ENCODE data around the gene EPS15. TPM values are rescaled to one million over a fixed set of nuclear protein-coding genes. Genes with fewer than 3 reads are reported as not detected.

EPS15 gene
- total and polyA plus RNA-seq, 4 donors = 8.8 to 52.1 (median 19.1) TPM

DNA sequence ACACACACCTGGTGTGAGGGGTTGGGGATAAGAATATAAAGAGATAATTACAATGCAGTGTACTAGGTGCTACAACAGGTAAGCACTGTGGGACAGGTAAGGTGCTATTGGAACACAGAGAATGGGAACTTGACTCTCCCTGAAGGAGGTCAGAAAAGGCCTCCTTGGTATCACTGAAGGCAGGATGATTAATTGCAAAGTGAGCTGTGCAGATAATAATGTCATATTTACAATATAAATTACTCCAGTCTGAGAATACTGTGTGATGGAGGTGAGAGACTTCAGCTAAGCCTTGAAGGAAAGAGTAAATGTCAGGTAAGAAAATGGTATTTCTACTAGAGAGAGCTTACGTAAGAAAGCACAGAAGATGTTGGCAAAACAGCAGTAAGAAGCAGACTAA is 91.6 kb downstream of the EPS15 start:
- H3K4me3 ChIP-seq (ENCODE audit: low read depth in 1 of 3, low read length in 3 of 3) = no peak overlapping the region
- no peak overlapping the region for H3K9ac ChIP-seq (ENCODE audit: low read depth in 1 of 2, low read length in 2 of 2)
- 99% methylated on average over 1 of the region's 1 CpG for WGBS
- TF ChIP-seq FOXA1 (IDR thresholded peaks at IDR 0.05) (no peak), RAD21 (IDR thresholded peaks at IDR 0.05) (no peak), RXRA (IDR thresholded peaks at IDR 0.05) (no peak)
- H3K9me3 ChIP-seq (ENCODE audit: control insufficient read depth in 4 of 4, low read length in 3 of 4) = no peaks in the 10 kb centered on the region
- DNase-seq (ENCODE audit: low spot score) = no peak
- H3K27ac ChIP-seq (ENCODE audit: low read depth in 1 of 2, low read length in 2 of 2) = no peak overlapping the region
- H3K27me3 ChIP-seq (ENCODE audit: control insufficient read depth in 4 of 4, insufficient read depth in 4 of 4, low read length in 3 of 4) = no peaks in the 10 kb centered on the region
- peaks cover 0 to 2% (median 0%) of the 10 kb centered on the region in 4 donors for H3K4me1 ChIP-seq (ENCODE audit: control insufficient read depth in 4 of 4, insufficient read depth in 4 of 4, low read length in 3 of 4)
- peaks cover 0 to 7% (median 0%) of the 10 kb centered on the region in 4 donors for H3K36me3 ChIP-seq (ENCODE audit: control insufficient read depth in 4 of 4, insufficient read depth in 3 of 4, low read depth in 1 of 4, low read length in 3 of 4)

DNA sequence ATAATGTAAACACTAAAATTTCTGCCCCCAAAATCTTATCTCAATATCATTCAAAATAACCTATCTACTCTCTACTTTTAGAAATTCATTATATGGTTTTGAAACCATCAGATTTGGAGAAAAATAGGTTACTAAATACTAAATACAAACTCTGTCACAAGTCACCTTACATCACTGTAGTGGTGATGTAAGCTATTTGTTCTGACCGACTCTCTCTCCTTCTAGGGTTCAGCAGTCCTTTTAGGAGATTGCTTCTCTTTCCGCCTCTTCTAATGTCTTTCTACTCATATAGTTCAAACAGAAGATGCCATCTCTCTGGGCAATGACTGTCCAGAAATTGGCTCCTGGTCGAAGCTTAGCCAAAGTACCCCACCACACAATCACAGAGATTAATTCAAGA is 93.1 kb downstream of the EPS15 start:
- H3K36me3 ChIP-seq (ENCODE audit: control insufficient read depth in 4 of 4, insufficient read depth in 3 of 4, low read depth in 1 of 4, low read length in 3 of 4) = peaks cover 0 to 7% (median under 1%) of the 10 kb centered on the region in 4 donors
- 78% methylated on average over 3 of the region's 3 CpGs for WGBS
- H3K9me3 ChIP-seq (ENCODE audit: control insufficient read depth in 4 of 4, low read length in 3 of 4) = no peaks in the 10 kb centered on the region
- TF ChIP-seq, protein P1, sequence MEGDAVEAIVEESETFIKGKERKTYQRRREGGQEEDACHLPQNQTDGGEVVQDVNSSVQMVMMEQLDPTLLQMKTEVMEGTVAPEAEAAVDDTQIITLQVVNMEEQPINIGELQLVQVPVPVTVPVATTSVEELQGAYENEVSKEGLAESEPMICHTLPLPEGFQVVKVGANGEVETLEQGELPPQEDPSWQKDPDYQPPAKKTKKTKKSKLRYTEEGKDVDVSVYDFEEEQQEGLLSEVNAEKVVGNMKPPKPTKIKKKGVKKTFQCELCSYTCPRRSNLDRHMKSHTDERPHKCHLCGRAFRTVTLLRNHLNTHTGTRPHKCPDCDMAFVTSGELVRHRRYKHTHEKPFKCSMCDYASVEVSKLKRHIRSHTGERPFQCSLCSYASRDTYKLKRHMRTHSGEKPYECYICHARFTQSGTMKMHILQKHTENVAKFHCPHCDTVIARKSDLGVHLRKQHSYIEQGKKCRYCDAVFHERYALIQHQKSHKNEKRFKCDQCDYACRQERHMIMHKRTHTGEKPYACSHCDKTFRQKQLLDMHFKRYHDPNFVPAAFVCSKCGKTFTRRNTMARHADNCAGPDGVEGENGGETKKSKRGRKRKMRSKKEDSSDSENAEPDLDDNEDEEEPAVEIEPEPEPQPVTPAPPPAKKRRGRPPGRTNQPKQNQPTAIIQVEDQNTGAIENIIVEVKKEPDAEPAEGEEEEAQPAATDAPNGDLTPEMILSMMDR (IDR thresholded peaks at IDR 0.05; ENCODE audit: low read depth, low read length, missing input control) = no peak
- TF ChIP-seq, protein P2, sequence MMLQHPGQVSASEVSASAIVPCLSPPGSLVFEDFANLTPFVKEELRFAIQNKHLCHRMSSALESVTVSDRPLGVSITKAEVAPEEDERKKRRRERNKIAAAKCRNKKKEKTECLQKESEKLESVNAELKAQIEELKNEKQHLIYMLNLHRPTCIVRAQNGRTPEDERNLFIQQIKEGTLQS (IDR thresholded peaks at IDR 0.05) = no peak
- TF ChIP-seq, protein P3, sequence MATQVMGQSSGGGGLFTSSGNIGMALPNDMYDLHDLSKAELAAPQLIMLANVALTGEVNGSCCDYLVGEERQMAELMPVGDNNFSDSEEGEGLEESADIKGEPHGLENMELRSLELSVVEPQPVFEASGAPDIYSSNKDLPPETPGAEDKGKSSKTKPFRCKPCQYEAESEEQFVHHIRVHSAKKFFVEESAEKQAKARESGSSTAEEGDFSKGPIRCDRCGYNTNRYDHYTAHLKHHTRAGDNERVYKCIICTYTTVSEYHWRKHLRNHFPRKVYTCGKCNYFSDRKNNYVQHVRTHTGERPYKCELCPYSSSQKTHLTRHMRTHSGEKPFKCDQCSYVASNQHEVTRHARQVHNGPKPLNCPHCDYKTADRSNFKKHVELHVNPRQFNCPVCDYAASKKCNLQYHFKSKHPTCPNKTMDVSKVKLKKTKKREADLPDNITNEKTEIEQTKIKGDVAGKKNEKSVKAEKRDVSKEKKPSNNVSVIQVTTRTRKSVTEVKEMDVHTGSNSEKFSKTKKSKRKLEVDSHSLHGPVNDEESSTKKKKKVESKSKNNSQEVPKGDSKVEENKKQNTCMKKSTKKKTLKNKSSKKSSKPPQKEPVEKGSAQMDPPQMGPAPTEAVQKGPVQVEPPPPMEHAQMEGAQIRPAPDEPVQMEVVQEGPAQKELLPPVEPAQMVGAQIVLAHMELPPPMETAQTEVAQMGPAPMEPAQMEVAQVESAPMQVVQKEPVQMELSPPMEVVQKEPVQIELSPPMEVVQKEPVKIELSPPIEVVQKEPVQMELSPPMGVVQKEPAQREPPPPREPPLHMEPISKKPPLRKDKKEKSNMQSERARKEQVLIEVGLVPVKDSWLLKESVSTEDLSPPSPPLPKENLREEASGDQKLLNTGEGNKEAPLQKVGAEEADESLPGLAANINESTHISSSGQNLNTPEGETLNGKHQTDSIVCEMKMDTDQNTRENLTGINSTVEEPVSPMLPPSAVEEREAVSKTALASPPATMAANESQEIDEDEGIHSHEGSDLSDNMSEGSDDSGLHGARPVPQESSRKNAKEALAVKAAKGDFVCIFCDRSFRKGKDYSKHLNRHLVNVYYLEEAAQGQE (IDR thresholded peaks at IDR 0.05) = no peak
- H3K27me3 ChIP-seq (ENCODE audit: control insufficient read depth in 4 of 4, insufficient read depth in 4 of 4, low read length in 3 of 4) = no peaks in the 10 kb centered on the region
- no peak overlapping the region for H3K4me3 ChIP-seq (ENCODE audit: low read depth in 1 of 3, low read length in 3 of 3)
- peaks cover 0 to 2% (median 0%) of the 10 kb centered on the region in 4 donors for H3K4me1 ChIP-seq (ENCODE audit: control insufficient read depth in 4 of 4, insufficient read depth in 4 of 4, low read length in 3 of 4)
- H3K9ac ChIP-seq (ENCODE audit: low read depth in 1 of 2, low read length in 2 of 2) = no peak overlapping the region
- no peak overlapping the region for H3K27ac ChIP-seq (ENCODE audit: low read depth in 1 of 2, low read length in 2 of 2)
- no peak for DNase-seq (ENCODE audit: low spot score)

DNA sequence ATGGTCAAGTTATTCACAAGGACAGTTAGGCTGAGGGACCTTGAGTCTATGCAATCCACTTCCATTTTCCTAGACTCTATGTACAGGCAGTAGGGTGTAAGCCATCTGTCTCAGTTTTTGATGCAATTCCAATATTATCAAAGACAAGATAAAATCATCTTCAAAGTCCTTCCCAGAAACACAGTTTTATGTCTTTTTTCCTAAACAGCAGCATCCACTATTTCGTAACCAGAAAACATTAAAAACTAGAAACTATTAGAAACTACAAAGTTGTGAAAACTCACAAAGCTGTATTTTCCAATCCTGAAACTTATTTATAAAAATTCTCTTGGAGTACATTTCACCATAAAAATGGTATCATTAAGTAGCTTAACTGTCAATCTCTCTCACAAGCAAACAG is 93.8 kb downstream of the EPS15 start:
- H3K4me1 ChIP-seq (ENCODE audit: control insufficient read depth in 4 of 4, insufficient read depth in 4 of 4, low read length in 3 of 4) = peaks cover 0 to 2% (median 0%) of the 10 kb centered on the region in 4 donors
- H3K27ac ChIP-seq (ENCODE audit: low read depth in 1 of 2, low read length in 2 of 2) = no peak overlapping the region
- TF ChIP-seq FOXA1 (IDR thresholded peaks at IDR 0.05) (no peak), NR2F2 (IDR thresholded peaks at IDR 0.05) (no peak), GABPA (IDR thresholded peaks at IDR 0.05 in 1 of 2, conservative IDR thresholded peaks at IDR 0.05 in 1 of 2) (no peak), RXRA (IDR thresholded peaks at IDR 0.05) (no peak), HNF4G (IDR thresholded peaks at IDR 0.05) (no peak), RAD21 (IDR thresholded peaks at IDR 0.05) (no peak), YY1 (IDR thresholded peaks at IDR 0.05) (no peak), TAF1 (conservative IDR thresholded peaks at IDR 0.05) (no peak)
- TF ChIP-seq, protein P4, sequence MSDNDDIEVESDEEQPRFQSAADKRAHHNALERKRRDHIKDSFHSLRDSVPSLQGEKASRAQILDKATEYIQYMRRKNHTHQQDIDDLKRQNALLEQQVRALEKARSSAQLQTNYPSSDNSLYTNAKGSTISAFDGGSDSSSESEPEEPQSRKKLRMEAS (IDR thresholded peaks at IDR 0.05) = no peak
- TF ChIP-seq, protein P5, sequence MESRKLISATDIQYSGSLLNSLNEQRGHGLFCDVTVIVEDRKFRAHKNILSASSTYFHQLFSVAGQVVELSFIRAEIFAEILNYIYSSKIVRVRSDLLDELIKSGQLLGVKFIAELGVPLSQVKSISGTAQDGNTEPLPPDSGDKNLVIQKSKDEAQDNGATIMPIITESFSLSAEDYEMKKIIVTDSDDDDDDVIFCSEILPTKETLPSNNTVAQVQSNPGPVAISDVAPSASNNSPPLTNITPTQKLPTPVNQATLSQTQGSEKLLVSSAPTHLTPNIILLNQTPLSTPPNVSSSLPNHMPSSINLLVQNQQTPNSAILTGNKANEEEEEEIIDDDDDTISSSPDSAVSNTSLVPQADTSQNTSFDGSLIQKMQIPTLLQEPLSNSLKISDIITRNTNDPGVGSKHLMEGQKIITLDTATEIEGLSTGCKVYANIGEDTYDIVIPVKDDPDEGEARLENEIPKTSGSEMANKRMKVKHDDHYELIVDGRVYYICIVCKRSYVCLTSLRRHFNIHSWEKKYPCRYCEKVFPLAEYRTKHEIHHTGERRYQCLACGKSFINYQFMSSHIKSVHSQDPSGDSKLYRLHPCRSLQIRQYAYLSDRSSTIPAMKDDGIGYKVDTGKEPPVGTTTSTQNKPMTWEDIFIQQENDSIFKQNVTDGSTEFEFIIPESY (IDR thresholded peaks at IDR 0.05) = no peak
- TF ChIP-seq, protein P2 (IDR thresholded peaks at IDR 0.05) = no peak
- TF ChIP-seq, protein P3 (IDR thresholded peaks at IDR 0.05) = no peak
- no peak overlapping the region for H3K4me3 ChIP-seq (ENCODE audit: low read depth in 1 of 3, low read length in 3 of 3)
- no peaks in the 10 kb centered on the region for H3K27me3 ChIP-seq (ENCODE audit: control insufficient read depth in 4 of 4, insufficient read depth in 4 of 4, low read length in 3 of 4)
- WGBS = 96% methylated on average over 1 of the region's 1 CpG
- no peaks in the 10 kb centered on the region for H3K9me3 ChIP-seq (ENCODE audit: control insufficient read depth in 4 of 4, low read length in 3 of 4)
- peaks cover 0 to 7% (median 3%) of the 10 kb centered on the region in 4 donors for H3K36me3 ChIP-seq (ENCODE audit: control insufficient read depth in 4 of 4, insufficient read depth in 3 of 4, low read depth in 1 of 4, low read length in 3 of 4)
- DNase-seq (ENCODE audit: low spot score) = no peak
- H3K9ac ChIP-seq (ENCODE audit: low read depth in 1 of 2, low read length in 2 of 2) = no peak overlapping the region

Data from liver (tissue), 9 donors.